ENCODE data around the gene KATNAL2.
A peak's percentile ranks its signal among the peaks of the same experiment; 100 is the strongest.
"Not testable (repeated sequence)": the region's sequence is repeated elsewhere in the genome, so short reads cannot be mapped to it uniquely, and the experiment has no call there.

Gene KATNAL2

DNA sequence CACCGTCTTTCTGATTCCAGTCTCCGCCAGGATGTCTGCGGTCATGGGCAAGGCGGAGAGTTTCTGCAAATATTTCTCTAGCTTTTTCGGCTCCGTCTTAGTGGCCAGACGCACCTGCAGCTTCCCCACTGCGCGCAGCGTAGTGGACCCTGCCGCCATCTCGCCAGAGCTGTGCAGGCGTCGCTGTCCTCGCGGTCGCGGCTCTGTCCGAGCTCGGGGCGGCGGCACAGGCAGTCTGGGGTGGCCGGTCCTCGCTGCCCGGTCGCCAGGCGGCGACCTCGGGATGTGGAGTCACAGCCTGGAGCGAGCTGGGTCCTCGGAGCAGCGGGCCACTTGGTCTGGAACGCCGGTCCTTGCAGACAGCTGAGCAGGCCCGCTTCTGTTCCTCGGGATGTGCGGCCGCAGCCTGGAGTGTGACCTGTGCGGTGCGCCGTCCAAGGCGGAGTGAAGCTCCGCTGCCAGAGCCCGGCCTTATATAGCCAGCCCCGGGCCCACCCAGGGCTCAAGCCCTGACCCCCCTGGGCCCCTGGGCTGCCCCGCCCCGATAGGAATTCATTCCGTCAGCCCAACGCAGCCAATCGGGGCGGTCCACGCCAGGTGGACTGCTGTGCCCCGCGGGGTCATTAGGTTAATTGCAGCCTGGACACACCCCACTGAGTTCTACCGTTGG, 112.4 kb downstream of the KATNAL2 start:
- FAIRE-seq; DNase-seq (ENCODE audit: extremely low spot score, insufficient read length, low read depth): not testable (repeated sequence)

DNA sequence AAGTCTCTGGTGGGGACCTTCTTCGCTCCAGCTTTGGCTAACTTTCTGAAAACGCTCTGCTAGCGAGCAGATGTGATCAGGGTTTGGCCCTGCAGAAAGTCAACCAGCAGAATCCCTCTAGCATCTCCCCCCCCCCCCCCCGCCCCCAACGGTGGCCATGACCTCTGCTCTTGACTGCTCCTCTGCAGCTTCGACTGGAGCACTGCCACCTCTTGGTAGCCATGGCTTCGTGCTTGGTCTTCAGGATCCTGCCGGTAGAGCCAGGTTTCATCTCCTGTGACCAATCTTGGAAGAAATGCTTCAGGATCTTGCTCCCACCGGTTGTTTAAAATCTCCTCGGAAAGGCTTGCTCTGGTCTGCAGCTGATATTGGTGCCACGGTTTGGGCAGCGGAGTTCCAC, 113.5 kb downstream of the KATNAL2 start:
- FAIRE-seq; DNase-seq (ENCODE audit: extremely low spot score, insufficient read length, low read depth): not testable (repeated sequence)

DNA sequence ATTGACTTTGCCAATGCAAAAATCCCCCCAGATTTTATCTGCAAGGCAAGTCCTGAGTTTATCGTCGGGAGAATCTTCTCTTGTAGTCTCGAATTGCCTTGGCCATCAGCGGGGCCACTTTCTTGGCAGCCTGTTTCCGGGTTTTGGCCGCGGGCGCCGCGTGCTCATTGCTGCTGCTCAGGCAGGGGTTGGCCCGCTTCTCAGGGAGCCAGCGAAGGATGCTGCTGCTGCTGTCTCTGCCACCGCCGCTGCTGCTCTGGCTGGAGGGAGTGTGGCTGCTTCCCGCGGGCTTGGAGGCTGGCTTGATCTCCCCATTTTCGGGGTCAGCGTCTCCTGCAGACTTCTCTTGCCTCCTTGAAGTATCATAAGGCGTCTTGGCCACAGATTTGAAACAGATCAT, 115.5 kb downstream of the KATNAL2 start:
- FAIRE-seq, result no peak

DNA sequence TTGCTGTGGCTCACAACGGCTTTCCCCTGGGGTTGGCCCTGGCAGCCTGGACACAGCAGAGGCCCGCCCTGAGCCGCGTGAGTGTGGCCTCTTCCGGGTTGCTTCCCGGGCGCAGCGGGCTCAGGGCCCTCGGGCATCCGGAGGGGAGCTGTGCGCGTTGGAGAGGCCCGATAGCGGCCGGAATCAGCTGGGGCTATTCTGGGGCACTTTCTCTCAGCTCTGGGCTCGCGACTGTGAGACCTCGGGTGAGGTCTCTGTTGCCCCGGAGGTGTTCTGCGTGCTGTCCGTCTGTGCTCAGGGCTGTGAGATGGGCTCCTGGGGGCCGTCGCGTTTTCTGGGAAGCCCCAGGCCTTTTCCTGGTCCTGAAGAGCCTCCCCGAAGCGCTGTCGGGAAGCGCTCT, 117.2 kb downstream of the KATNAL2 start:
- not testable (repeated sequence) for DNase-seq (ENCODE audit: extremely low spot score, insufficient read length, low read depth)

More for the DNA sequence above, 115.5 kb downstream of the KATNAL2 start:
- DNase-seq (ENCODE audit: extremely low spot score, insufficient read length, low read depth), result no peak

GRCh38 chr18:47035156-47035671, 117.8 kb downstream of the KATNAL2 start, which contains the start of gene ELOA2:
ELOA2 (minus strand) TSS chr18:47035621; CDS start chr18:47035264, 357 bp downstream.
- no peak for DNase-seq (ENCODE audit: extremely low spot score, insufficient read length, low read depth)
- FAIRE-seq, result no peak

More for the DNA sequence above, 117.2 kb downstream of the KATNAL2 start:
- not testable (repeated sequence) for FAIRE-seq

DNA sequence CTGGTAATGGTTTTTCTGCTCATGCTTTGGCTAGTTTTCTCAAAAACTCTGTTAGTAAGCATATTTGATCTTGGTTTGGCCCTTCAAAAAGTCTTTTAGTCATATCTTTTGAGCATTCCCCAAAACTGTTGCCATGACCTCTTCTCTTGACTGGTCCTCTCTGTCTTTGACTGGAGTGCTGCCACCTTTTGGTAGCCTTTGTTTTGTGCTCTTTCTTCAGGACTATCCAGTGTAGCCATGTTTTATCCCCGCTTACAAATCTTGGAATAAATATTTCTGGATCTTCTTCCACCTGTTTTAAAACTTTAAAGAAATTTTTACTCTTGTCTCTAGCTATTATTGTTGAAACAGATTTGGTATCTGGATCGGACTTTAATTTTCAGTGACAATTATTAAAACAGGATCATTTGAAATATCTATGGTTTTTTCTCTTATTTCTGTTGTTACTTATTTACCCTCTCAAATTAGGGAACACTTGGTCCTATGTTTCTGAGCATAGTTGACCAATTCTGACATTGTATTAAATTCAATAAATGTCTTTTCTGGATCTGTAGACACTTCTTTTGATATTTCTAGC, 119.0 kb downstream of the KATNAL2 start:
- DNase-seq (ENCODE audit: extremely low spot score, insufficient read length, low read depth), result no peak
- peak; percentile 31 for FAIRE-seq

- FAIRE-seq (peak; percentile 31), DNase-seq (ENCODE audit: extremely low spot score, insufficient read length, low read depth) (no peak)
Measured at GRCh38 chr18:47036927-47037578, 119.7 kb downstream of the KATNAL2 start.

- DNase-seq (ENCODE audit: extremely low spot score, insufficient read length, low read depth) (no peak), FAIRE-seq (no peak)
Measured at GRCh38 chr18:47040982-47041381, 123.6 kb downstream of the KATNAL2 start.

- peak; percentile 85 for FAIRE-seq
- no peak for DNase-seq (ENCODE audit: extremely low spot score, insufficient read length, low read depth)
Measured at GRCh38 chr18:47050468-47050867, 133.1 kb downstream of the KATNAL2 start.

DNA sequence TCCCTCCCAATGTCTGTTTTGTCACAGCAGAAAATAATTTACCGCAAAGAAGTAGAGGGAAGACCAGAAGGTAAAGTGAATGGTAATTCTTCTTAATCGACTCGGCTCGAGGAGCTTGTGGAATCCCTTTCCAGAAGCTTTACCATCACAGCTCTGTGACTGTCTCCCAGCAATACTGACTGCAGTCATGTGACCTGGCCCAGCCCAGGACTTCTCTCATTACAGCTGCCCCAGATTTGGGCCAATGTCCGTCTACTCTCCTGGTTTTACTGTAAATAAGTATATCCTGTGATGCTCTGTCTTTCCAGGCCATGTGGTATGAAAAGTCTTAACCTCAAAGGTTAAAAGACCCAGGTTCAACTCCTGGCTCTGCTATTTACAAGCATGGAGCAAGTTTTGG, 137.0 kb downstream of the KATNAL2 start:
- FAIRE-seq (no peak), DNase-seq (ENCODE audit: extremely low spot score, insufficient read length, low read depth) (no peak)

DNA sequence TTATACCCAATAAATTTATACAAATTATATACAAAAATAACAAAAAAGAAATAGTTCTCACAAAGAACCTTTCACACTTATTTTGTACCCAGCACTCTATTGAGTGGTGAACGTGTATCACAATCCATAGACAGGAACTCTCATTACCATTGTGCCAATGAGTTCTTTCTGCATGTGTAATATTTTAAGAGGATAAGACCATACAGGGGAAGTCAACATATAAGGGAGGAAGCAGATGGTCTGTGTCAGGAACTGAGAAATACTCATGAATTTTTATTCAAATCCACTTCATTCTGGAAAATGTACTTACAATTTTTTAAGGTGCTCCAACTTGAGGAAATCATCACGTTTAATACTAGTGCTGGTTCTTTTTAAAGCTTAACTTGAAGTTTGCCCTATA, 145.1 kb downstream of the KATNAL2 start:
- DNase-seq (ENCODE audit: extremely low spot score, insufficient read length, low read depth), result no peak

DNA sequence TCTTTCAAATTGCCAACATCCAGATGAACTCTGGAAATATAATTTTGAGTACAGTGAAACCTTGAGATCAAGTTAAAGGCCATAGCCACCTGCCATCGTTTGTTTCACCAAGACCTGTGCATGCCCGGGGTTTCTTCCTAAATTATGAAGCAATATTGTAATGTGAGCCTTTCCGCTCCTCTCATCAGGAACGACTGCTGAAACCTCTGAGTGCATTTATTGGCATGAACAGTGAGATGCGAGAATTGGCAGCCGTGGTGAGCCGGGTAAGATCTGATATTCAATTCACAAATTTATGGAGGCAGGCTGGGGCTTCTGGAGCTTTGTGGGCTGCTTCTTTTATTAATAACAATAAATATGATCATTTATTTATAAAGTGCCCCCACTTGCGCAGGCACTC, 145.7 kb downstream of the KATNAL2 start:
- FAIRE-seq (no peak), DNase-seq (ENCODE audit: extremely low spot score, insufficient read length, low read depth) (no peak)

More for the DNA sequence above, 145.1 kb downstream of the KATNAL2 start:
- FAIRE-seq, result no peak

GRCh38 chr18:47067648-47068047, 150.2 kb downstream of the KATNAL2 start:
- no peak for DNase-seq (ENCODE audit: extremely low spot score, insufficient read length, low read depth)
- FAIRE-seq, result no peak

GRCh38 chr18:47075098-47075883, 157.9 kb downstream of the KATNAL2 start:
- FAIRE-seq, result no peak

DNA sequence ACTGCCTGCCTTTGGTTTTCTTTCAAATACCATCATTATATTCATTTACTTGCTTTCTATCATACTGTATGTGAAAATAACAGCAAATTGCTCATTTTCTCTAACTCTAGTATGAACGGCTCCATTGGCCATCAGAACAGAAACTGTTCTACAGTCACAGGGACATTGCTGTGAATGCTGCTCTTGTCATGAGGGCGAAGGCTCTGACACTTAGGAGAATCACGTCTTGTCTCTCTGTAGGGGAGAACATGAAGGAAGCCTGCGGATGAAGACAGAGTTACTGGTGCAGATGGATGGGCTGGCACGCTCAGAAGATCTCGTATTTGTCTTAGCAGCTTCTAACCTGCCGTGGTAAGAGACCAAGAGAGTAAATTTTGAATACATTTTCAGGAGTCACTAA, 159.7 kb downstream of the KATNAL2 start:
- FAIRE-seq (no peak), DNase-seq (ENCODE audit: extremely low spot score, insufficient read length, low read depth) (no peak)

More at GRCh38 chr18:47075098-47075883, 157.9 kb downstream of the KATNAL2 start:
- DNase-seq (ENCODE audit: extremely low spot score, insufficient read length, low read depth), result no peak

DNA sequence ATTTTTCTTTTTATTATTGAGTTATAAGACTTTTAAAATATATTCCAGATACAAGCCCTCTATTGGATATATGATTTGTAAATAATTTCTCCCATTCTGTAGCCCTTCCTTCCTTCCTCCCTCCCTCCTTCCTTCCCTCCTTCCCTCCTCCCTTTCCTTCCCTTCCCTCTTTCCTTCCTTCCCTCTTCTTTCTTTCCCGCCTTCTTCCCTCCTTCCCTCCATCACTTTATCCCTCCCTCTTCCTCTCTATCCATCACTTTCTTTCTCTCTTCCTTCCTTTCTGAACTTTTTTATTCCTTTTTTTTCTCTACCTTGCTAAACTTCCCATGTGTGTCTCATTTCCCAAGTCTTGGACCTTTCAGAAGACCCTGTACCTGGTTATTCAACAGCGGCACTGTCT, 163.5 kb downstream of the KATNAL2 start:
- no peak for DNase-seq (ENCODE audit: extremely low spot score, insufficient read length, low read depth)
- no peak for FAIRE-seq

GRCh38 chr18:47081578-47081977, 164.2 kb downstream of the KATNAL2 start:
- FAIRE-seq (no peak), DNase-seq (ENCODE audit: extremely low spot score, insufficient read length, low read depth) (no peak)

GRCh38 chr18:47087676-47088075, 170.3 kb downstream of the KATNAL2 start:
- FAIRE-seq, result no peak

DNA sequence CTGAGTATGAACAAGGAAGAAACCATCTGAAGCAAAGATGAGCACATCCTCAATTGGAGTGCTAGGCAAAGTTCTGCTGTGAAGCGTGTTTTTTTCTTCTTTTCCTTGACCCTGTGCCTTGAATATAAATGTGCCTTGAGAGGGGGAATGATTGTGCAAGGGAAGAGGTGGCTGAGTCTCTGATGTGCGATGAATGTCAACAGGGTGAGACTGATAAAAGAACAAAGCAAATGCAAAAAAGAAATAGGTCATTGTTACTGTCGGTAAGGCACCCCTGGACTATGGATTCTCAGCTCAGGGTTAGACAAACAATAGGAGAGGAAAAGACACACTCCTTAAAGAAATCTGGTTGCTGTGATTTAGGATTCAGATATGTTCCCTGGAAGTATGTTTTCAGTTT, 178.4 kb downstream of the KATNAL2 start:
- no peak for FAIRE-seq
- DNase-seq (ENCODE audit: extremely low spot score, insufficient read length, low read depth), result no peak

More at GRCh38 chr18:47087676-47088075, 170.3 kb downstream of the KATNAL2 start:
- DNase-seq (ENCODE audit: extremely low spot score, insufficient read length, low read depth), result no peak

DNA sequence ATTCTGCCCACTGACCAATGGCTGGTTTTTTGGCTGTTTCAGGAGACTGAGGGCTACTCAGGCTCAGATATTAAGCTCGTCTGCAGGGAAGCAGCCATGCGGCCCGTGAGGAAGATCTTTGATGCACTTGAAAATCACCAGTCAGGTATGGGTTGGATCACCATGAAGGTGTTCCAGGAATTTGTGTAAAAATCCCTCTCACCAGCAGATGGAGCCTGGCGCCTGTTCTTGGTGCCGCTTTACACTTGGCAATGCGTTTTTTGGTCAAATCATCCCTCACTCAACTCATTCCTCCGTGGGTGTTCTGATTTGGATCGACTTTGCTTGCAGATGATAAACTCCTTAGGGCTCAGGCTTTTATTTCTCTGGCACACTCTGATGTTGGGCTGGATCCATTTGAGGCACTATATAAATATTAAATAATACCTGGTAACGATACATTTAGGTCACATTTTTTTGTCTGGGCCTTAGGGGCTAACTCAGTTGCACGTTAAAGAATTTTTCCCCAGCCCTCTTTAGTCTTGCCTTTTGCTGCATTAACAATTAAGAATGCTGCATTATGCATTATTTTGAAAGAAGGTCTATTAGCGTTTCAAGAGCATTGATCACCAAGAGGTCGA, 182.9 kb downstream of the KATNAL2 start:
- DNase-seq (ENCODE audit: extremely low spot score, insufficient read length, low read depth) (peak; percentile 4), FAIRE-seq (peak; percentile 70)

All from GM18507 (cell line).